Stimulated activated CD4-positive, alpha-beta T cell treated with anti-CD3 and anti-CD28 coated beads, Interleukin-1b, Interleukin-23, amount 100 ng/mL, for 4 hours (primary cell): ENCODE measurements around the gene CEP57.
"Not testable (repeated sequence)": the region's sequence is repeated elsewhere in the genome, so short reads cannot be mapped to it uniquely, and the experiment has no call there.

Experiments
- DNase-seq, 2 donors: peaks; one replicate each; pipeline ENCODE4 v3.0.0-alpha.2; 2020; ENCODE audit warnings: low read depth in 2 of 2

Gene CEP57

GRCh38 chr11:95854362-95854761, 64.1 kb downstream of the CEP57 start:
- not testable (repeated sequence) for DNase-seq

- not testable (repeated sequence) for DNase-seq
These were observed 69.7 kb downstream of the CEP57 start for GRCh38 chr11:95860024-95860423.

- DNase-seq: no peak
These were observed 73.3 kb downstream of the CEP57 start for GRCh38 chr11:95863486-95864140.

GRCh38 chr11:95867105-95867504, 76.8 kb downstream of the CEP57 start:
- no peak for DNase-seq

DNA sequence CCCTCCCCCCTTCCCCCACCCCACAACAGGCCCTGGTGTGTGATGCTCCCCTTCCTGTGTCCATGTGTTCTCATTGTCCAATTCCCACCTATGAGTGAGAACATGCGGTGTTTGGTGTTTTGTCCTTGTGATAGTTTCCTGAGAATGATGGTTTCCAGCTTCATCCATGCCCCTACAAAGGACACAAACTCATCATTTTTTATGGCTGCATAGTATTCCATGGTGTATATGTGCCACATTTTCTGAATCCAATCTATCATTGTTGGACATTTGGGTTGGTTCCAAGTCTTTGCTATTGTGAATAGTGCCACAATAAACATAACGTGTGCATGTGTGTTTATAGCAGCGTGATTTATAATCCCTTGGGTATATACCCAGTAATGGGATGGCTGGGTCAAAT, 80.6 kb downstream of the CEP57 start:
- not testable (repeated sequence) for DNase-seq

- no peak for DNase-seq
These were observed 87.0 kb downstream of the CEP57 start for GRCh38 chr11:95877291-95877690.
